ENCODE data around the gene PRR5L.

DNA sequence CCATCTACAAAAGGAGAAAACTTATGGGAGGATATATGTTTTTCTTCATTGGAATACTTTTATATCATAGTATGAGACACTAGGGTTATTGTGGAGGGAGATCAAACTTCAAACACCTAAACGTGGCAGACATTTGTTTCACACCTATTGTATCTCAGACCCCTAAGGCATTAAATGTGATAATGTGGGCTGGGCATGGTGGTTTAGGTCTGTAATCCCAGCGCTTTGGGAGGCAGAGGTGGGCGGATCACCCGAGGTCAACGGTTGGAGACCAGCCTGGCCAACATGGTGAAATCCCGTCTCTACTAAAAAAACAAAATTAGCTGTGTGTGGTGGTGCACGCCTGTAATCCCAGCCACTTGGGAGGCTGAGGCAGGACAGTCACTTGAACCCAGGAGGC, 75.5 kb downstream of the PRR5L start:
- TF ChIP-seq TAF1 (IDR thresholded peaks at IDR 0.05; ENCODE audit: borderline replicate concordance, low read depth, low read length) (no peak), POLR2A (IDR thresholded peaks at IDR 0.05; ENCODE audit: low read depth, low read length) (no peak)
